SU-DHL-6 (cell line): ENCODE data around the gene DPP10.

Experiments used
- H2AFZ ChIP-seq: fragments of 200-600 bp; sonication (generic); 2 replicates; pipeline ENCODE4 v1.6.1; 2014; ENCODE audit warnings: low read depth, mild to moderate bottlenecking, moderate library complexity, mixed read lengths, antibody characterized with exemption, low read length; ENCODE audit not compliant: severe bottlenecking
- H3F3A ChIP-seq: fragments of 200-600 bp; shearing (Covaris generic); 2 replicates; pipeline ENCODE4 v1.6.0; 2016; ENCODE audit warnings: antibody characterized with exemption, mild to moderate bottlenecking; ENCODE audit not compliant: insufficient read depth
- H3K27ac ChIP-seq: fragments of 200-600 bp; sonication (generic); 2 replicates; pipeline ENCODE4 v1.5.1; 2016; ENCODE audit warnings: low read depth, mild to moderate bottlenecking, low read length, moderate library complexity, mixed read lengths
- H3K27me3 ChIP-seq: fragments of 200-600 bp; sonication (generic), shearing (Covaris generic); 2 replicates; pipeline ENCODE4 v1.6.0; 2014; ENCODE audit warnings: mild to moderate bottlenecking, low read length
- H3K36me3 ChIP-seq: fragments of 200-600 bp; sonication (generic); 2 replicates; pipeline ENCODE4 v1.6.1; 2014; ENCODE audit warnings: mild to moderate bottlenecking, low read length, mixed read lengths
- H3K4me2 ChIP-seq: fragments of 300-600, 200-600 bp; shearing (Covaris generic), sonication (generic); 2 replicates; pipeline ENCODE4 v1.6.0; 2014; ENCODE audit warnings: low read length, low read depth, mild to moderate bottlenecking; ENCODE audit not compliant: poor library complexity, severe bottlenecking
- H3K4me3 ChIP-seq: fragments of 200-600 bp; sonication (generic); 2 replicates; pipeline ENCODE4 v1.5.1; 2014; ENCODE audit warnings: antibody characterized with exemption, low read length, mild to moderate bottlenecking, mixed read lengths; ENCODE audit not compliant: insufficient read depth, poor library complexity, severe bottlenecking
- H3K79me2 ChIP-seq: fragments of 200-600 bp; sonication (generic); 2 replicates; pipeline ENCODE4 v1.6.1; 2014; ENCODE audit warnings: mild to moderate bottlenecking, low read length, moderate library complexity; ENCODE audit not compliant: insufficient read depth
- H3K9ac ChIP-seq: fragments of 200-600 bp; sonication (generic); 2 replicates; pipeline ENCODE4 v1.7.0; 2014; ENCODE audit warnings: mild to moderate bottlenecking, low read length
- H3K9me2 ChIP-seq: fragments of 200-600 bp; sonication (generic); replicated peaks from 2 replicates; pipeline ENCODE4 v1.6.1; 2014; ENCODE audit warnings: low read length; ENCODE audit not compliant: insufficient read depth
- H3K9me3 ChIP-seq: fragments of 200-600 bp; sonication (generic); 2 replicates; pipeline ENCODE4 v1.6.1; 2014; ENCODE audit warnings: low read length, mixed read lengths; ENCODE audit not compliant: insufficient read depth
- H4K20me1 ChIP-seq: fragments of 200-600 bp; sonication (generic); 2 replicates; pipeline ENCODE4 v1.6.1; 2014; ENCODE audit warnings: low read depth, mild to moderate bottlenecking, antibody characterized with exemption, low read length, moderate library complexity, mixed read lengths
- CTCF ChIP-seq: fragments of 200-600 bp; sonication (generic); IDR thresholded peaks from one replicate; pipeline ENCODE4 v1.5.1; 2017; ENCODE audit warnings: antibody characterized with exemption, mild to moderate bottlenecking, low read length, moderate library complexity; ENCODE audit not compliant: insufficient read depth, poor library complexity, severe bottlenecking
- EZH2phosphoT487 ChIP-seq: fragments of 200-600 bp; sonication (generic), shearing (Covaris generic); conservative IDR thresholded peaks from 2 replicates; pipeline ENCODE4 v1.6.1; 2018; ENCODE audit warnings: mild to moderate bottlenecking, antibody characterized with exemption, low read length, moderate library complexity, mixed read lengths

The DPP10 gene

GRCh38 chr2:115219296-115219695, 776.9 kb downstream of the DPP10 start:
- no peaks in the 10 kb centered on the region for H3F3A ChIP-seq
- no peaks in the 10 kb centered on the region for H3K9me3 ChIP-seq
- no peak overlapping the region for H3K4me3 ChIP-seq
- no peaks in the 10 kb centered on the region for H3K79me2 ChIP-seq
- H2AFZ ChIP-seq: no peak overlapping the region
- H3K27me3 ChIP-seq: no peaks in the 10 kb centered on the region
- no peaks in the 10 kb centered on the region for H3K9me2 ChIP-seq
- H4K20me1 ChIP-seq: no peaks in the 10 kb centered on the region
- H3K27ac ChIP-seq: no peak overlapping the region
- H3K4me2 ChIP-seq: no peak overlapping the region
- no peaks in the 10 kb centered on the region for H3K36me3 ChIP-seq
- no peak overlapping the region for H3K9ac ChIP-seq
- TF ChIP-seq EZH2phosphoT487: no peak
- no peak for TF ChIP-seq CTCF

- no peak overlapping the region for H2AFZ ChIP-seq
- TF ChIP-seq CTCF: no peak
- TF ChIP-seq EZH2phosphoT487: no peak
- no peak overlapping the region for H3K4me3 ChIP-seq
- H3K27ac ChIP-seq: no peak overlapping the region
- no peak overlapping the region for H3K4me2 ChIP-seq
- no peaks in the 10 kb centered on the region for H4K20me1 ChIP-seq
- H3K79me2 ChIP-seq: no peaks in the 10 kb centered on the region
- H3K9me2 ChIP-seq: no peaks in the 10 kb centered on the region
- no peak overlapping the region for H3K9ac ChIP-seq
- no peaks in the 10 kb centered on the region for H3K9me3 ChIP-seq
- H3F3A ChIP-seq: no peaks in the 10 kb centered on the region
- no peaks in the 10 kb centered on the region for H3K27me3 ChIP-seq
- H3K36me3 ChIP-seq: no peaks in the 10 kb centered on the region
These were observed 791.7 kb downstream of the DPP10 start for GRCh38 chr2:115234186-115234585.

GRCh38 chr2:115234737-115235136, 792.3 kb downstream of the DPP10 start:
- TF ChIP-seq EZH2phosphoT487 (no peak), CTCF (no peak)
- no peaks in the 10 kb centered on the region for H3K27me3 ChIP-seq
- no peaks in the 10 kb centered on the region for H3K9me2 ChIP-seq

More at GRCh38 chr2:115234737-115235136, 792.3 kb downstream of the DPP10 start:
- H4K20me1 ChIP-seq: no peaks in the 10 kb centered on the region
- H3K4me2 ChIP-seq: no peak overlapping the region
- no peak overlapping the region for H3K4me3 ChIP-seq
- no peaks in the 10 kb centered on the region for H3K36me3 ChIP-seq
- no peak overlapping the region for H3K27ac ChIP-seq
- no peaks in the 10 kb centered on the region for H3K9me3 ChIP-seq
- H2AFZ ChIP-seq: no peak overlapping the region
- no peaks in the 10 kb centered on the region for H3K79me2 ChIP-seq
- H3F3A ChIP-seq: no peaks in the 10 kb centered on the region
- H3K9ac ChIP-seq: no peak overlapping the region
